SK-N-MC (cell line): ENCODE measurements around the gene CYB5D1.

Experiments
- DNase-seq: peaks from one replicate; pipeline ENCODE4 v3.0.0-alpha.2; 2011; ENCODE audit warnings: low read depth, low spot score
- H3K27ac ChIP-seq: fragments of 200-600 bp; sonication (generic); 2 replicates; pipeline ENCODE4 v1.5.1; 2016; ENCODE audit warnings: mixed run types
- H3K36me3 ChIP-seq: fragments of 200-600 bp; sonication (generic); 2 replicates; pipeline ENCODE4 v1.6.1; 2017; ENCODE audit warnings: antibody characterized with exemption, low read length, mixed read lengths; ENCODE audit not compliant: insufficient read depth
- H3K4me3 ChIP-seq: fragments of 200-600 bp; sonication (generic); 2 replicates; pipeline ENCODE4 v1.5.1; 2016
- H3K9ac ChIP-seq: fragments of 200-600 bp; sonication (generic); 2 replicates; pipeline ENCODE4 v1.8.0; 2017; ENCODE audit warnings: mixed run types, mixed read lengths; ENCODE audit not compliant: insufficient read length
- H3K9me3 ChIP-seq: fragments of 200-600 bp; sonication (generic); 2 replicates; pipeline ENCODE4 v1.6.1; 2017; ENCODE audit warnings: low read depth, mild to moderate bottlenecking, antibody characterized with exemption, low read length, moderate library complexity, mixed read lengths
- EZH2 ChIP-seq: fragments of 200-600 bp; sonication (generic); IDR thresholded peaks from one replicate; pipeline ENCODE4 v1.6.1; 2017; ENCODE audit warnings: antibody characterized with exemption
- FOXP2 ChIP-seq: optimal IDR thresholded peaks from 2 replicates; pipeline ENCODE3; 2011; ENCODE audit warnings: mild to moderate bottlenecking, moderate library complexity; ENCODE audit not compliant: insufficient read depth; ENCODE audit errors: extremely low read length, control extremely low read depth
- POLR2AphosphoS5 ChIP-seq: IDR thresholded peaks from 2 replicates; pipeline ENCODE4 v1.6.1; 2012; ENCODE audit warnings: mild to moderate bottlenecking, low read depth, low read length, borderline replicate concordance

The CYB5D1 gene

DNA sequence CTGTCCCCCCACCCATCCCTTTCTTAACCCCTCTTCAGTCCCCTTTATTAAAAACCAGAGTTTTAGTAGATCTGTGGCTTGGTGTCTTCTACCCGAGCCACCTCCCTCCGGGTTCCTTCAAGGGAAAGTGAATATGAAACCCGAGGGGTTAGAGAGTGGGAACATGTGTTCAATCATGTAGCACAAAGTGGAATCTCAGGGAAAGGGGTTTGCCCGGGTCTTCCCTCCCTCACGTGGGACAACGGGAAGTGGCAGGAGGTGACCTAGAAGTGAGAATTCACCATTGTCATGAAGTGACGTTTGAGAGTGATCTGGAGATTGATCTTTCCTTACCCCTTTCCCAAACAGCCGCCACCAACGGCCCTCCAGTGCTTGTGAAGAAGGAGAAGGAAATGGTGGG is 53.3 kb downstream of the CYB5D1 start:
- Histone ChIP-seq H3K9ac (no peak overlapping the region), H3K27ac (no peak overlapping the region), H3K36me3 (peaks cover 65% of the 10 kb centered on the region), H3K9me3 (no peaks in the 10 kb centered on the region), H3K4me3 (no peak overlapping the region)
- no peak for TF ChIP-seq FOXP2
- TF ChIP-seq POLR2AphosphoS5: no peak
- TF ChIP-seq EZH2: no peak
- no peak for DNase-seq
